Right hindlimb (tissue), 1 donor: ENCODE data around the gene SCGB1C1.
"Not testable (repeated sequence)": the region's sequence is repeated elsewhere in the genome, so short reads cannot be mapped to it uniquely, and the experiment has no call there.

Experiments used
- DNase-seq: peaks from one replicate; pipeline ENCODE4 v3.0.0-alpha.2; 2018

The SCGB1C1 gene

DNA sequence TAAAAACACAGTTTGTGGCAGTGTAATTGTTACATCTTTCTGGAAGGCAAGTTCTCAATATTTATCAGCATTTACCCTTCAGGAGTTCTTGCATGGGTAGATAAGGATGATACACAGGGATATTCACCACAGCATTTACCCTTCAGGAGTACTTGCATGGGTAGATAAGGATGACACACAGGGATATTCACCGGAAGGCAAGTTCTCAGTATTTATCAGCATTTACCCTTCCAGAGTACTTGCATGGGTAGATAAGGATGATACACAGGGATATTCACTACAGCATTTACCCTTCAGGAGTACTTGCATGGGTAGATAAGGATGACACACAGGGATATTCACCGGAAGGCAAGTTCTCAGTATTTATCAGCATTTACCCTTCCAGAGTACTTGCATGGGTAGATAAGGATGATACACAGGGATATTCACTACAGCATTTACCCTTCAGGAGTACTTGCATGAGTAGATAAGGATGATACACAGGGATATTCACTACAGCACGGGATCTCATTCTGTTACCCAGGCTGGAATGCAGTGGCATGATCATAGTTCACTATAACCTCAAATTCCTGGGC, 27.9 kb downstream of the SCGB1C1 start:
- not testable (repeated sequence) for DNase-seq

DNA sequence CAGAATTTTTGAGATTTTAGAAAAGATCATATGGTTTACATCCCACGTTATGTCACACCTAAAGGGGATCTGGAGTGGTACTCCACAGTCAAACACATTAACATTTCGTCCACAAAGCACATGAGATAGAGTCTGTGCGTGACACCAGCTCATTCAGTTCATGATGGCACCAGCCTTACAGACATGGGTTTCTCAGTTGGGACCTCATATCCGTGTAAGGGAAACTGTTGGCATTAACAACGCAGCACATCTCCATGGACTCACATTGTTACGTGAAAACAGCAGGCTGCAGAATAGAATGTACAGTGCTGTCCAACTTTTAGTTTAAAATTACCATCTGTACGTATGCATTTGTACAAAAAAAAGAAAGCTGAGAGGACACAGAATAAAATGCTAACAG, 28.7 kb downstream of the SCGB1C1 start:
- DNase-seq = no peak

DNA sequence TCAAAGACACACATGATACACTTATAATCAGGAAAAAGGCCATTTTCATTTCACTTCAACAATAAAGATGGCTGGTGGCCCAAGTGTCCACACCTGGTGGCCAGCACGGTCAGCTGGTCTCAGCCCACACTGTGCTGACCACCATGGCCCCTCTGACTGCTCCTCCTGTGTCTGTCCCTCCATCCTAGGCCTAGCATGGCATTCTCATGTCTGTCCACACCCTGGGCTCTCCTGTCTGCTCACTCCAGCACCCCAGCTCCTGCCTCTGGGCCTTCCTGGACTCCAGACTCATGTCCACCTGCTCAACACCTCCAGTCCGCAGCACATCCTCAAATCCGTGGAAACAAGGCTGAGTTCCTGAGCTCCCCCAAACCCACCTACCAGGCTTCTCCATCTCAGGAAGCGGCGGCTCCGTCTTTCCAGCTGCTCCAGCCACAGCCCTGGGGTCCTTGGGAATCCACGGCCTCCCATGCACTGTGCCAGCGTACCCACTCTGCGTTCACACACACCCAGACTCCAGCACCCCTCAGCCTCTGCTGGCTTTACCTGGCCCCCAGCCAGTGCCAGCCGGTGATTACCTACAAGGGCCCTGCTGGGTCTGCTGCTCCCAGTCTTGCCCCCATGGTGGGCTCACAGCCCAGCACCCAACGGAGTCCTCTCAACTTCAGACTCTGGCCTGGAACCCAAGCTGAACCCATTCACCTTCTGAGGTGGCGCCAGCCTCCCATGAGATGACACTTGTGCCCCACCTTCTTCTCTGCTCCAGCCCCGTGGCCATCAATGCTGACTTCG, 29.3 kb downstream of the SCGB1C1 start:
- DNase-seq = no peak

DNA sequence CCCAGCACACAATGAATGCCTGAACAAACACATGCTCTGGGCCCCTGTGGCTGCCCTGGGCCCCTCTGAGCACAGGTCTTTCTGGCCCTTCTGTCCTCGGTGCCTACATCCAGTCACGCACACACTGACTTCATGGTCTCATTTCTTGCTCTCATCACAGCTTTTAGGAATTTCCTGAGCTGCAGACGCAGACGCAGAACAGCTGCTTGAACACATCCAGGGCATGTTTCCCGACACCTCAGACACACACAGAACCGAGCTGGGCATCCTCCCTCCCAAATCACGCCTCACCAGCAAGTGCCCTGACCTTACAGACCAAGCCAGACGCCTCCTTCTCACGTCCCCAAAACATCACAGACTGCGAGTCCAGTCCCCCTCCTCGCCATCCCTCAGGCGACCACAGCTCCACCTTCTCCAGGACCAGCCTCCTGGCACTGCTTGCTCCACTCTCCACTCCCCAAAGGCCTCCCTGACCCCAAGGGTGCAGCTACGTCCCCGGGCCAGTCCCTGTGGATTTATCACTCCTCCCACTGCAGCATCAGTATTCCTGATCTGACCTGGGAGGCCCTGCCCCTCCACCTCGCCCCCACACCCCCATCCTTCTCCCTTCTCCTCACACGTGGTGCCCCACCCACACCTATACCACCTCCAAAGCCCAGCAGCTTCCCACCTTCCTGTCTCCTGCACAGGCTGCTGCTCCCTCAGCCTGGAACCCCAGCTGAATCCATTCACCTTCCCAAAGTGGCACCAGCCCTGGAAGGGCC, 30.3 kb downstream of the SCGB1C1 start:
- no peak for DNase-seq

DNA sequence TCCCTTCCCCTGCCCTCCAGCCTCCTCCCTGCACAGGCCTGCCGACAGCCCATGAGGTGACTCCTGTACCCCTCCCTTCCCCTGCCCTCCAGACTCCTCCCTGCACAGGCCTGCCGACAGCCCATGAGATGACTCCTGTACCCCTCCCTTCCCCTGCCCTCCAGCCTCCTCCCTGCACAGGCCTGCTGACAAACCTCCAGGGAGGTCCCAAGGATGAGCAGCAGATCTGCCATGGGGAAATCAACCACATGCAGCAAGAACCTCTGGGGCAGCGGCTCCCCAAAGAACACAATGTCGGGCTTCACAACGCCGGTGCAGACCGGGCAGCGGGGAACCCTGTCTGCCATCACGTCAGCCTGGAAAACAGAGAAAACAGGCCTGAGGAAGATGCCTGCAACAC, 31.0 kb downstream of the SCGB1C1 start:
- DNase-seq = no peak

DNA sequence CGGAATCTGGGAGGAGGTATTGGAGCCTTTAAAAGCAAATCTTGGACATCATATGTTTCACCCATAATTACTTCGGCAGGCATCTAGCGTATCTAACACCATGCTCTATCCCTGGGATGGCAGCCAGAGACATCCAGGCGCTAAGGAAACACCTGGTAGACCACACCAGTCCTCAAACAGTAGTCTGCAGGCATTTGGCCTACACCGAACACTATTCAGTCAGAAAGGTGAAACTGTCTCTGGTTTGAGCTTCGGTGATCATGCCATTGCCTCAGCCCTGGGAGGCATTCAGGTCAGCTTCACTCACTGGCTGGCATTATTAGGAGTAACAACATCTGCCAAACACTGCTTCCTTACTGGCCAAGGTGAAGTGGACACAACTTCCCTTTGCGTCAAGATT, 31.5 kb downstream of the SCGB1C1 start:
- no peak for DNase-seq

GRCh38 chr11:225734-226453, 33.0 kb downstream of the SCGB1C1 start:
- DNase-seq = no peak

DNA sequence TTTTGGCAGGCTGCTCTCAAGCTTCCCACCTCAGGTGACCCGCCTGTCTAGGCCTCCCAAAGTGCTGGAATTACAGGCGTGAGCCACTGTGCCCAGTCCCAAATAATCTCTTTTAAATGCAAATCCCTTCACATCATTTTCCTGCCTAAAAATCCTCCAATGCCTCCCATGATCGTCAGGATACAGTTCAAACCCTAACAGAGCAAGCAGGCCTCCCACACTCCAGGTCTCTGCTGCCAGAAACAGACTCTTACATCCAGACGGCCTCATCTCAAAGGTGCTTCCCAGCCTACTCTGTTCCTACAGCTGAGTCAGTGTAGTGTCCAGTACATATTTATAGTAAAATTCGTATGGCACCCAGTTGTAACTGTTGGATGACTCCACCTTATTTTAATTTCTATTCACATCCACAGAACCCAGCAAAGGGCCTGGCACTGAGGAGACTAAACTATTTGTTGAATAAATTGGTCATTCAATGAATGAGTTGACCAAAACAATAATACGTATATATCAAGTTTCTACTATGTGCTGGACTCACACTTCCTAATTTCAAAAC, 35.0 kb downstream of the SCGB1C1 start:
- DNase-seq = no peak

GRCh38 chr11:230431-230830, 37.6 kb downstream of the SCGB1C1 start:
- no peak for DNase-seq

DNA sequence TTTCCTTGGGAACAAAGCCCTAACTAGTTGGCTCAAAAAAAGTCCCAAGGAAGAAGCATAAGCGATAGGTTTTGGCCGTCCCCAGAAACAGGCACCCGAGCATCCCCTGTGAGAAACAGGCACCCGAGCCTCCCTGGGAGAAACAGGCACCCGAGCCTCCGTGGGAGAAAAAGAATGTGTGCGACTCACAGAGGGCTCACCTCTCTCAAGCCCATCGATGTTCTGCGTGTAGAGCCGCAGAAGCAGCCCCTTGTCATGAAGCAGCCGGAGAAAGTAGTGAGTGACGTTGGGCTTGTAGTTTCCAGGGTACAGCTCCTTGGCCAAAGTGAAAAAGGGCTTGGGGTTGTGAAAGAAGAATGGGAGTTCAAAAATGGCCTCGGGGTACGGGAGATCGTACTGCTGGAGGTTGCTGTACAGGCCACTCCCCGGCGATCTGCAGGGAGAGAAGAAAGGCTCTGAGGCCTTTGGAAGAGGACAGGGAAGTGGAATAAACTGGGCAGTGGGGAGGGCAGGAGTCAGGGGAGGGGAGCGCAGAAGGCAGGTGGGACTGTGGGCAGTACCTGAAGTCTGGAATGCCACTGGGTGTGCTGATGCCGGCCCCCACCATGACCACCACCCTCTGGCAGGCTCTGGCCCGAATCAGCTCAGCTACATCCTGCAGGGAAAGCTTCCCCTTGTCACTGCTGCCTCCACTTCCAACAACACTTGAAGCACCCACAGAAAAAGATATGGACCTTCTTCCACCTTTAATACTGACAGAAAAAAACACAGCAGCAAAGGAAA, 40.1 kb downstream of the SCGB1C1 start:
- no peak for DNase-seq

GRCh38 chr11:235180-235579, 42.3 kb downstream of the SCGB1C1 start:
- no peak for DNase-seq

DNA sequence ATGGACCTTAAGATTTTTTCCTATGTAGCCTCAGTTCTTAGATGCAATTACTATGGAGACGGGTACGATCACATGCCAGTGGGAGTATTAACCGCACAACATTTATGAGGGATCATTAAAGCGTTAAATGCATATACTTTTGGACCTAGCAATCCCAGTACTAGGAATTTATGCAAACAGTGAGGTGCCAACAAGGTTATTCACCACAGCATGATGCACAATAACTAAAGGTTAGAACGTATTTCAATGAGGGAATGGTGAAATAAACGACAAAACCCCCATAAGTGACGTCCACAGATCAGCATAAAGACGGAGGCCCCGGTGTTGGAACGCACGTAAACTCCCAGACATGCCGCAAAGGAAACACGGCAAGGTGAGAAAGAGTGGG, 42.7 kb downstream of the SCGB1C1 start:
- no peak for DNase-seq

DNA sequence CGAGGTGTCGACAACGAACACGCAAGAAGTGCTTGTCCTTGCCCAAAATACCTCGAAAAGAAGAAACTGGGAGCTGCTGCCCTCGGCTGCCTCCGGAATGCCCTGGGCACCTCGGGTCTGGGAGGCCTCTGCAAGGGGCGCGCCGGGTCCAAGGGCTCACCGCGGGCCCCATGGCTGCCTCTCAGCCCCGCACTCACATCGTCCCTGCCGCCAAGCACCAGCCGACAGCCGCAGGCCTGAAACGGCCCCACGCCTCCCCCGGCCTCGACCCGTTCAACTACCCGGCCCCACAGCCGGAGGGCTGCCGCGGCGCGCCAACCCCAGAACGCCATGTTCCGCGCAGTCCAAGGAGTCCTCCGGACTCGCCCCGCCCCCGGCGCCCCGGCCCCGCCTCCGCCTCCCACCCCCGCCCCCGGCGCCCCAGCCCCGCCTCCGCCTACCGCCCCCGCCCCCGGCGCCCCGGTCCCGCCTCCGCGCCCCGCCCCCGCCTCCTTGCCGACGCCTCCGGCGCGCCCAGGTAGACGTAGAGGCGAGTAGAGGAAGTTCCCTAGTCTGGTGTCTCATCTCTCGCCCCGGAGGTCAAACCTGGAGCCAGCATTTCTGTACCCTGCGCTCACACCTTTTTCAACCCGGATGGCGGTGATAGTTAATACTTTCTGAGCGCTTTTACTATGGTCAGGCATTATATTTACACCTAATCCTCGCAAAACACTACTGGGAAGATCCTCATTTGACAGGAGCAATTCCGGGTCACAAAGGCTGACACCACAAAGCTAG, 43.3 kb downstream of the SCGB1C1 start, which contains the start of gene SIRT3:
Gene SIRT3, minus strand, starts transcription at position 346 of the 777 bp plus-strand sequence. Its CDS starts 14 bp downstream, at position 332.
- DNase-seq = peak; percentile 93

GRCh38 chr11:236774-237767, 44.2 kb downstream of the SCGB1C1 start, which contains the start of gene PSMD13:
PSMD13 (plus strand) TSS chr11:236976; CDS start chr11:237050, 74 bp downstream.
- DNase-seq = peak; percentile 93

DNA sequence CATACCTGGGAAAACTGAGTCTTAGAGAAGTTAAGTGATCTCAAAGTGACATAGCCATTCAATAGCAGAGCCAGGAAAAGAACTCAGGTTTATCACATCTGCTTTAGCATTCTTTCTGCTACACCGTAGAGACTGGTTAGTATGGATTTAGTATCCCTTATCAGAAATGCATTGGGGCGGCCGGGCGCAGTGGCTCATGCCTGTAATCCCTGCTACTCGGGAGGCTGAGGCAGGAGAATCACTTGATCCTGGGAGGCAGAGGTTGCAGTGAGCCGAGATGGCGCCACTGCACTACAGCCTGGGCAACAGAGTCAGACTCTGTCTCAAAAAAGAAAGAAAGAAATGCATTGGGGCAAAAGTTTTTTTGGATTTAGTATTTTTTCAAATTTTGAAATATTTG, 45.5 kb downstream of the SCGB1C1 start:
- DNase-seq = not testable (repeated sequence)

DNA sequence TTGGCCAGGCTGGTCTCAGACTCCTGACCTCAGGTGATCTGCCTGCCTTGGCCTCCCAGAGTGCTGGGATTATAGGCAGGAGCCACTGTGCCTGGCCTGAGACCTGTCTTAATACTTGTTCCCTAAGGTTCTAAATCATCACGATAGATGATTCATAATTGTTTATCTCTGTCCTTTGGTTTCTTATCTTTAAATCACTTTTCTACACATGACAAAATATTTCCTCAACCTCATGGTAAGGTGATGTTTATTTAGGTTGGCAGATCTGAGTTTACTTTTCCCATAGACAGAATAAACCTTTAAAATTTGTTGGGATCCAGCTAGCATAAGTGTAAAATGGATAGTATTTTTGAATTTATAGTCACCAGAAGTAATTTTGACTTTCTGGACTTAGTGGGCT, 47.4 kb downstream of the SCGB1C1 start:
- DNase-seq = no peak

DNA sequence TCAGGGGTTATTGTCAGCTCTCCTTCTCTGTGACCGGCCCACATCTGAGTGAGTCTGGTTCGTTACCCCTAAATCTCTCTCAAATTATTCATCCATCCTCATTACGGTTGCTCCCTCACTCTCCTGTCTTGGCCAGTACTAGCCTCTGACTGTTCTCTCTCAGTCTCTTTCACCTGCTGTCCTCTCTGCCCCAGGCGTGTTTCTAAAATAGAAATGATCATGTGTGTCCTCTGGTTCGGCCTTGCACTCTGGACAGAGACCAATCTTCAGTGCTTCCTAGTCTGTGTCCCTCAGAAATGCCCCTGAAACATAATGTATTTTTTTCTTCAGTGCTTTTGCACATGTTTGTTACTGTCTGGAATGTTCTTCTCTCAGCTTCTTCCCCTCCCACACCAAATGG, 48.8 kb downstream of the SCGB1C1 start:
- no peak for DNase-seq
